Vagina (tissue), 2 donors: ENCODE data around the gene TNS3.

Source experiments
- POLR2A ChIP-seq, 2 donors: fragments of 450-650 bp; IDR thresholded peaks; one replicate each; pipeline ENCODE4 v1.6.1; 2017; ENCODE audit warnings: antibody characterized with exemption in 2 of 2, mild to moderate bottlenecking in 2 of 2, moderate library complexity in 2 of 2
- POLR2AphosphoS5 ChIP-seq, 2 donors: sonication (generic); formaldehyde crosslinking; IDR thresholded peaks; one replicate each; pipeline ENCODE4 v1.9.0; 2017; ENCODE audit warnings: antibody characterized with exemption in 2 of 2, mild to moderate bottlenecking in 2 of 2, low read depth in 1 of 2; ENCODE audit not compliant: insufficient read depth in 1 of 2
- TF ChIP-seq, protein P1 (sequence below), 3 experiments: fragments of 450-650 bp in 2 of 3; fragments of 200-600 bp in 1 of 3; sonication (generic) in 1 of 3; IDR thresholded peaks; one replicate each; pipeline ENCODE4 v1.5.1; 2017 to 2019; ENCODE audit warnings: antibody characterized with exemption in 3 of 3, mild to moderate bottlenecking in 2 of 3, moderate library complexity in 2 of 3

DNA sequence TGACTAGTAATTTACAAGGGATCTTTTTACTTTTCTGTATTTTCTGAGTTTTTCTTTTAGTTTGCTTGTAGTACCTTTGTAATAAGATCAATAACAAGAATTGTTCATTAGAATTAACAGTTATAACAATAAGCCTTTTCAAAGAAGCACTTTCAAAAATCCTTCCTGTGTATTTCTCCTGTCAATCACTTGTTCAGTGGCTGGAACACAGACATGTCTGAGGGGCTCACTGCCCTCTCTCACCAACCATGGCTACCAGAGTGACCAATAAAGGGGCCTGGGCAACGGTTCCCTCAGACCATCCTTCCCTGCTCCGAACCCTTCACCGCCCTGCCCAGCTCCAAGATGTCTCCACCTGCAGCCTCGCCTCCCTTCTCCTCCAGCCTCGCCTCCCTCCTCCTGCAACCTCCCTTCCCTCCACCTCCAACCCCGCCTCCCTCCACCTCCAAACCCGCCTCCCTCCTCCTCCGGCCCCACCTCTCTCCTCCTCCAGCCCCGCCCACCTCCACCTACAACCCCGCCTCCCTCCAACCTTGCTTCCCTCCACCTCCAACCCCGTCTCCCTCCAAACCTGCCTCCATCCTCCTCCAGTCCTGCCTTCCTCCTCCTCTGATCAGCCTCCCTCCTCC, 353.4 kb downstream of the TNS3 start:
- TF ChIP-seq, protein P1, sequence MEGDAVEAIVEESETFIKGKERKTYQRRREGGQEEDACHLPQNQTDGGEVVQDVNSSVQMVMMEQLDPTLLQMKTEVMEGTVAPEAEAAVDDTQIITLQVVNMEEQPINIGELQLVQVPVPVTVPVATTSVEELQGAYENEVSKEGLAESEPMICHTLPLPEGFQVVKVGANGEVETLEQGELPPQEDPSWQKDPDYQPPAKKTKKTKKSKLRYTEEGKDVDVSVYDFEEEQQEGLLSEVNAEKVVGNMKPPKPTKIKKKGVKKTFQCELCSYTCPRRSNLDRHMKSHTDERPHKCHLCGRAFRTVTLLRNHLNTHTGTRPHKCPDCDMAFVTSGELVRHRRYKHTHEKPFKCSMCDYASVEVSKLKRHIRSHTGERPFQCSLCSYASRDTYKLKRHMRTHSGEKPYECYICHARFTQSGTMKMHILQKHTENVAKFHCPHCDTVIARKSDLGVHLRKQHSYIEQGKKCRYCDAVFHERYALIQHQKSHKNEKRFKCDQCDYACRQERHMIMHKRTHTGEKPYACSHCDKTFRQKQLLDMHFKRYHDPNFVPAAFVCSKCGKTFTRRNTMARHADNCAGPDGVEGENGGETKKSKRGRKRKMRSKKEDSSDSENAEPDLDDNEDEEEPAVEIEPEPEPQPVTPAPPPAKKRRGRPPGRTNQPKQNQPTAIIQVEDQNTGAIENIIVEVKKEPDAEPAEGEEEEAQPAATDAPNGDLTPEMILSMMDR (IDR thresholded peaks at IDR 0.05) = no peak
- no peak for TF ChIP-seq POLR2AphosphoS5 (IDR thresholded peaks at IDR 0.05; ENCODE audit: insufficient read depth in 1 of 2, low read depth in 1 of 2)
- no peak for TF ChIP-seq POLR2A (IDR thresholded peaks at IDR 0.05)
